ENCODE results near the gene PHACTR3. TPM values are rescaled to one million over a fixed set of nuclear protein-coding genes. Genes with fewer than 3 reads are reported as not detected.

The PHACTR3 gene
- total RNA-seq, 1 experiment from 2014 or later, result not detected

DNA sequence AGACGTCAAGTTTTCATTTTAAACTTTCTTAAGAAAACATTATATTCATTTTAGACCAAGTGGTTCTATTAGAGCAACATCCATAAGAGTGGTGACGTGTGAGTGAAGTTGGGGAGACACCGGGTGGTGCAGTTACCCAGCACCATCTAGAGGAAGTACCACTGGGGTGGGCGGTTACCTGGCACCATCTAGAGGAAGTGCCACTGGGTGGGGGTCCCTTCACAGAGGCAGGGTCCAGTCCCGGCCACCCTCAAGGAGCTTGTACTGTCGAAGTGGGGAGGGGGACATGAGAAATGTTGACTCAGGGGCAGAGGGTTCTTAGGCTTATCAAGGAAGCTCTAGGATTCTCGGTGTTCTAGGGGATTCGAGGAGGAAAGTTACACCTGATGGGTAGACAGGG, 26.2 kb downstream of the PHACTR3 start:
- Histone ChIP-seq H2BK20ac (ENCODE audit: low read depth, low read length, poor library complexity, severe bottlenecking) (no peak overlapping the region), H4K5ac (ENCODE audit: insufficient read length, low read depth, low read length) (no peak overlapping the region), H4K8ac (replicated peaks; ENCODE audit: insufficient read length, low read depth, low read length) (no peak overlapping the region), H2BK120ac (ENCODE audit: low read depth, low read length, poor library complexity, severe bottlenecking) (no peak overlapping the region), H3K9ac (ENCODE audit: extremely low read depth, insufficient read length, low read length) (no peak overlapping the region), H3K4me2 (ENCODE audit: insufficient read depth, insufficient read length, low read length) (no peak overlapping the region), H3K4ac (ENCODE audit: low read depth, low read length) (no peak overlapping the region), H3K79me1 (ENCODE audit: insufficient read depth, low read depth, low read length, poor library complexity, severe bottlenecking) (no peaks in the 10 kb centered on the region), H3K23ac (ENCODE audit: insufficient read length, low read depth, low read length) (no peak overlapping the region), H4K20me1 (ENCODE audit: control insufficient read depth, insufficient read depth, insufficient read length) (no peaks in the 10 kb centered on the region), H3K9me3 (ENCODE audit: control insufficient read depth, low read depth, low read length) (no peaks in the 10 kb centered on the region), H2AK5ac (ENCODE audit: insufficient read length, low read length) (no peak overlapping the region), H3K23me2 (ENCODE audit: insufficient read length, low read depth, low read length, poor library complexity, severe bottlenecking) (no peaks in the 10 kb centered on the region), H4K91ac (ENCODE audit: insufficient read length, low read depth, low read length) (no peak overlapping the region), H3K4me1 (ENCODE audit: insufficient read depth, low read length) (no peaks in the 10 kb centered on the region), H2AFZ (ENCODE audit: low read length) (no peak overlapping the region), H3K14ac (ENCODE audit: insufficient read depth, low read length) (no peak overlapping the region), H3K27ac (ENCODE audit: insufficient read length, low read depth, low read length) (no peak overlapping the region), H3T11ph (ENCODE audit: low read length) (no peak overlapping the region), H2BK12ac (ENCODE audit: insufficient read length, low read depth, low read length) (no peak overlapping the region), H3K56ac (ENCODE audit: insufficient read length, low read depth, low read length) (no peak overlapping the region), H3K27me3 (ENCODE audit: insufficient read depth, low read length) (no peaks in the 10 kb centered on the region; the same call in 1 of the 2 replicates), H3K79me2 (ENCODE audit: insufficient read depth, low read length) (no peaks in the 10 kb centered on the region), H3K18ac (ENCODE audit: insufficient read length, low read depth, low read length) (no peak overlapping the region), H2BK5ac (ENCODE audit: insufficient read length, low read length) (no peak overlapping the region), H2BK15ac (ENCODE audit: low read depth, low read length) (no peak overlapping the region)
- Mint-ChIP-seq H3K36me3 (ENCODE audit: insufficient read depth in 1 of 3, low read depth in 3 of 3) (peaks cover 0 to 16% (median 5%) of the 10 kb centered on the region in 3 experiments; a peak in 3 of 7 replicates), H3K4me3 (no peak overlapping the region), H3K27ac (no peak overlapping the region), H3K27me3 (ENCODE audit: low read depth) (peaks cover 21% of the 10 kb centered on the region), H3K4me1 (no peaks in the 10 kb centered on the region), H3K9me3 (peaks cover 0 to 96% of the 10 kb centered on the region in 2 experiments; a peak in 3 of 5 replicates)
- no CpG with 5 or more reads among the region's 8 CpGs for WGBS (ENCODE audit: extremely low coverage, insufficient read length, low lambda C conversion rate)
- DNase-seq, result no peak
- TF ChIP-seq, protein P1, sequence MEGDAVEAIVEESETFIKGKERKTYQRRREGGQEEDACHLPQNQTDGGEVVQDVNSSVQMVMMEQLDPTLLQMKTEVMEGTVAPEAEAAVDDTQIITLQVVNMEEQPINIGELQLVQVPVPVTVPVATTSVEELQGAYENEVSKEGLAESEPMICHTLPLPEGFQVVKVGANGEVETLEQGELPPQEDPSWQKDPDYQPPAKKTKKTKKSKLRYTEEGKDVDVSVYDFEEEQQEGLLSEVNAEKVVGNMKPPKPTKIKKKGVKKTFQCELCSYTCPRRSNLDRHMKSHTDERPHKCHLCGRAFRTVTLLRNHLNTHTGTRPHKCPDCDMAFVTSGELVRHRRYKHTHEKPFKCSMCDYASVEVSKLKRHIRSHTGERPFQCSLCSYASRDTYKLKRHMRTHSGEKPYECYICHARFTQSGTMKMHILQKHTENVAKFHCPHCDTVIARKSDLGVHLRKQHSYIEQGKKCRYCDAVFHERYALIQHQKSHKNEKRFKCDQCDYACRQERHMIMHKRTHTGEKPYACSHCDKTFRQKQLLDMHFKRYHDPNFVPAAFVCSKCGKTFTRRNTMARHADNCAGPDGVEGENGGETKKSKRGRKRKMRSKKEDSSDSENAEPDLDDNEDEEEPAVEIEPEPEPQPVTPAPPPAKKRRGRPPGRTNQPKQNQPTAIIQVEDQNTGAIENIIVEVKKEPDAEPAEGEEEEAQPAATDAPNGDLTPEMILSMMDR (conservative IDR thresholded peaks at IDR 0.05), result no peak

All from H9 (cell line).